Measurements from ENCODE around the gene GRK7. TPM values are rescaled to one million over a fixed set of nuclear protein-coding genes. Genes with fewer than 3 reads are reported as not detected.
"Not testable (repeated sequence)": the region's sequence is repeated elsewhere in the genome, so short reads cannot be mapped to it uniquely, and the experiment has no call there.

Gene GRK7
- total and polyA plus RNA-seq, 2 of the 4 experiments (the other 2 are of a cell fraction): not detected

GRCh38 chr3:141762552-141762951, 656 bp upstream of the GRK7 start:
- dilution Hi-C loops (cut with HindIII; ENCODE audit: low sequenced_read_pairs, unreplicated experiment); BruUV-seq (replicated peaks): not testable (repeated sequence)

More at GRCh38 chr3:141762552-141762951, 656 bp upstream of the GRK7 start:
- 80% methylated on average over 3 of the region's 19 CpGs; no CpG with 5 or more reads in 1 of the 2 experiments for WGBS, 2 experiments (ENCODE audit: extremely low coverage in 2 of 2, insufficient read length in 1 of 2)
- H2AFZ ChIP-seq (replicated peaks; ENCODE audit: low read length, poor library complexity); H2BK20ac ChIP-seq (ENCODE audit: low read depth, low read length); H4K5ac ChIP-seq (ENCODE audit: low read depth, low read length); H3K79me1 ChIP-seq (ENCODE audit: low read depth in 1 of 2, low read length in 2 of 2); H2AK5ac ChIP-seq (ENCODE audit: low read depth, low read length); H3K4ac ChIP-seq (ENCODE audit: low read depth, low read length); CTCF ChIA-PET; ATAC-seq (ENCODE audit: low read depth); H3K27ac ChIP-seq (ENCODE audit: insufficient read depth, low read length); H3K4me3 ChIP-seq (ENCODE audit: insufficient read depth, low read depth, low read length); H3K9ac ChIP-seq (ENCODE audit: low read depth, low read length); H3K36me3 ChIP-seq (ENCODE audit: control insufficient read depth, insufficient read depth, low read length); H2BK15ac ChIP-seq (ENCODE audit: low read depth, low read length); H4K91ac ChIP-seq (ENCODE audit: insufficient read depth, low read depth, low read length); in situ Hi-C loops (cut with MboI; ENCODE audit: low sequenced_read_pairs); H3K9me3 ChIP-seq (ENCODE audit: control insufficient read depth, insufficient read depth, low read length); intact Hi-C loops (cut with micrococcal nuclease); H3K23ac ChIP-seq (ENCODE audit: low read depth, low read length); H4K20me1 ChIP-seq (ENCODE audit: insufficient read depth, low read length); H2AK9ac ChIP-seq (replicated peaks; ENCODE audit: low read depth, low read length, poor library complexity); H3K18ac ChIP-seq (ENCODE audit: low read depth, low read length); H3K4me1 ChIP-seq (ENCODE audit: control insufficient read depth, insufficient read depth, low read length); H2BK120ac ChIP-seq (ENCODE audit: low read depth, low read length); POLR2A ChIA-PET (ENCODE audit: unreplicated experiment); H3K56ac ChIP-seq (ENCODE audit: extremely low read depth, insufficient read depth, low read length); H3K9me1 ChIP-seq (ENCODE audit: insufficient read depth, low read length); DNase-seq; H3K14ac ChIP-seq (replicated peaks; ENCODE audit: low read depth, low read length); H4K8ac ChIP-seq (ENCODE audit: low read depth in 2 of 2, low read length in 2 of 2); H2BK5ac ChIP-seq (ENCODE audit: low read depth, low read length, poor library complexity, severe bottlenecking); H3K27me3 ChIP-seq (ENCODE audit: control insufficient read depth, insufficient read depth, low read length); H3K4me2 ChIP-seq (ENCODE audit: low read depth, low read length): not testable (repeated sequence)

Data from IMR-90 (cell line).